GM12878 (cell line): Measurements from ENCODE around the gene PCIF1. TPM values are rescaled to one million over a fixed set of nuclear protein-coding genes. Genes with fewer than 3 reads are reported as not detected.

ENCODE experiments used
- ATAC-seq: fragments of 200-7000 bp; cut with Tn5 transposase; 3 replicates; pipeline ENCODE4 v1.9.1; 2020; ENCODE audit warnings: mild to moderate bottlenecking, moderate library complexity
- BruUV-seq: library from RNA; stranded (reverse); fragments of 400-500 nt; replicated peaks from 2 replicates; lab custom pipeline; 2021; lab: Mats Ljungman, UMichigan
- CTCF ChIA-PET: fragments of 300-600 bp; sonication (Branson Sonifier 250); formaldehyde crosslinking; extraction: SDS; loops from one replicate; lab custom pipeline; 2021; ENCODE audit warnings: inconsistent platforms; lab: Yijun Ruan, JAX
- POLR2A ChIA-PET: fragments of 350-600 bp; formaldehyde crosslinking; extraction: SDS; loops from one replicate; lab custom pipeline; 2021; ENCODE audit warnings: inconsistent platforms; lab: Charles Lee
- RAD21 ChIA-PET: fragments of 300-600 bp; sonication (Branson Sonifier 250); formaldehyde crosslinking; loops from one replicate; lab custom pipeline; 2023; ENCODE audit warnings: antibody characterized with exemption; ENCODE audit not compliant: unreplicated experiment; lab: Charles Lee
- SMC1A ChIA-PET: fragments of 300-600 bp; sonication (Branson Sonifier 250); formaldehyde crosslinking; loops from one replicate; lab custom pipeline; 2023; ENCODE audit not compliant: unreplicated experiment, uncharacterized antibody; lab: Charles Lee
- DNase-seq: peaks from one replicate; pipeline ENCODE4 v3.0.0-alpha.2; 2011; ENCODE audit warnings: low read depth, low spot score
- FAIRE-seq: peaks from 3 replicates; lab custom pipeline; 2011; peaks lifted over from hg19 to GRCh38; lab: Jason Lieb, UNC
- H2AFZ ChIP-seq: 2 replicates; pipeline ENCODE4 v1.6.0; 2011; ENCODE audit warnings: low read depth, low read length, control low read depth; ENCODE audit not compliant: control insufficient read depth
- H3K27ac ChIP-seq: 2 replicates; pipeline ENCODE4 v1.5.1; 2011; ENCODE audit warnings: control low read depth; ENCODE audit not compliant: control insufficient read depth, insufficient read depth
- H3K27me3 ChIP-seq, 2 experiments: replicated peaks in 1 of 2; 2 replicates each; pipeline versions ENCODE4 v1.6.0 to v1.6.1; 2011; ENCODE audit warnings: low read length in 1 of 2; ENCODE audit not compliant: control insufficient read depth in 2 of 2, insufficient read depth in 2 of 2
- H3K36me3 ChIP-seq, 2 experiments: 2 replicates each; pipeline ENCODE4 v1.5.1; 2011; ENCODE audit warnings: low read length in 1 of 2; ENCODE audit not compliant: control insufficient read depth in 2 of 2, insufficient read depth in 2 of 2
- H3K4me1 ChIP-seq: 2 replicates; pipeline ENCODE4 v1.6.1; 2011; ENCODE audit warnings: mild to moderate bottlenecking, low read length, moderate library complexity, mixed read lengths; ENCODE audit not compliant: control insufficient read depth, insufficient read depth
- H3K4me2 ChIP-seq: 2 replicates; pipeline ENCODE4 v1.6.0; 2011; ENCODE audit warnings: control low read depth; ENCODE audit not compliant: control insufficient read depth, insufficient read depth
- H3K4me3 ChIP-seq: fragments of 200-600 bp; sonication (generic); 2 replicates; pipeline ENCODE4 v1.5.1; 2016
- H3K79me2 ChIP-seq: 2 replicates; pipeline ENCODE4 v1.6.0; 2011; ENCODE audit warnings: low read length; ENCODE audit not compliant: control insufficient read depth, insufficient read depth
- H3K9ac ChIP-seq: 2 replicates; pipeline ENCODE4 v1.8.0; 2011; ENCODE audit warnings: low read length, control low read depth, mixed read lengths; ENCODE audit not compliant: control insufficient read depth, insufficient read depth
- H3K9me3 ChIP-seq: replicated peaks from 3 replicates; pipeline ENCODE4 v1.5.1; 2011; ENCODE audit warnings: mild to moderate bottlenecking, low read length; ENCODE audit not compliant: control insufficient read depth, insufficient read depth
- H4K20me1 ChIP-seq: 2 replicates; pipeline ENCODE4 v1.6.0; 2011; ENCODE audit not compliant: control insufficient read depth, insufficient read depth
- ATF7 ChIP-seq: fragments of 450-650 bp; IDR thresholded peaks from 2 replicates; pipeline ENCODE4 v1.6.1; 2016; ENCODE audit warnings: low read depth, mild to moderate bottlenecking
- BRCA1 ChIP-seq: IDR thresholded peaks from 2 replicates; pipeline ENCODE4 v1.6.1; 2011; ENCODE audit warnings: low read depth, low read length, improper control_type of control experiment
- CBFB ChIP-seq: IDR thresholded peaks from 2 replicates; pipeline ENCODE4 v1.6.1; 2016; ENCODE audit warnings: antibody characterized with exemption, low read depth
- E4F1 ChIP-seq: fragments of 450-650 bp; IDR thresholded peaks from 2 replicates; pipeline ENCODE4 v1.6.1; 2018; ENCODE audit warnings: borderline replicate concordance, mild to moderate bottlenecking; ENCODE audit not compliant: partially characterized antibody
- FOS ChIP-seq: IDR thresholded peaks from 3 replicates; pipeline ENCODE4 v1.6.1; 2011; ENCODE audit warnings: borderline replicate concordance; ENCODE audit not compliant: insufficient read length; ENCODE audit errors: extremely low read depth
- GABPA ChIP-seq: IDR thresholded peaks from 2 replicates; pipeline ENCODE4 v1.6.1; 2014; ENCODE audit warnings: antibody characterized with exemption, low read depth, mild to moderate bottlenecking, inconsistent platforms
- HCFC1 ChIP-seq: fragments of 150-350 bp; IDR thresholded peaks from 2 replicates; pipeline ENCODE4 v1.6.1; 2014; ENCODE audit warnings: low read length
- HDGF ChIP-seq: fragments of 450-650 bp; IDR thresholded peaks from 2 replicates; pipeline ENCODE4 v1.6.1; 2016; ENCODE audit warnings: antibody characterized with exemption
- IRF5 ChIP-seq: fragments of 450-650 bp; IDR thresholded peaks from 2 replicates; pipeline ENCODE4 v1.6.1; 2017; ENCODE audit warnings: borderline replicate concordance
- KLF5 ChIP-seq: fragments of 450-650 bp; IDR thresholded peaks from 2 replicates; pipeline ENCODE4 v1.6.1; 2014; ENCODE audit warnings: mild to moderate bottlenecking; ENCODE audit not compliant: partially characterized antibody
- MYB ChIP-seq: fragments of 150-350 bp; IDR thresholded peaks from 2 replicates; pipeline ENCODE4 v1.6.1; 2014; ENCODE audit warnings: mild to moderate bottlenecking, low read depth, low read length, borderline replicate concordance
- NFYA ChIP-seq: IDR thresholded peaks from 2 replicates; pipeline ENCODE4 v1.6.1; 2011; ENCODE audit warnings: low read depth, mild to moderate bottlenecking, low read length, improper control_type of control experiment, borderline replicate concordance
- NFYB ChIP-seq: IDR thresholded peaks from 2 replicates; pipeline ENCODE4 v1.6.1; 2011; ENCODE audit warnings: low read depth, mild to moderate bottlenecking, low read length, improper control_type of control experiment, moderate library complexity; ENCODE audit not compliant: insufficient read depth
- NR2F1 ChIP-seq: fragments of 450-650 bp; conservative IDR thresholded peaks from 2 replicates; pipeline ENCODE4 v1.6.1; 2017; ENCODE audit warnings: mild to moderate bottlenecking
- RBBP5 ChIP-seq: fragments of 200-600 bp; sonication (generic); conservative IDR thresholded peaks from 2 replicates; pipeline ENCODE4 v1.6.1; 2016
- SKIL ChIP-seq: fragments of 450-650 bp; IDR thresholded peaks from 2 replicates; pipeline ENCODE4 v1.6.1; 2017; ENCODE audit warnings: mild to moderate bottlenecking, low read depth, inconsistent platforms; ENCODE audit not compliant: poor library complexity, severe bottlenecking
- SMARCA5 ChIP-seq: fragments of 450-650 bp; IDR thresholded peaks from 2 replicates; pipeline ENCODE4 v1.6.1; 2017; ENCODE audit warnings: mild to moderate bottlenecking
- TCF7 ChIP-seq: IDR thresholded peaks from 2 replicates; pipeline ENCODE4 v1.6.1; 2014; ENCODE audit warnings: antibody characterized with exemption, borderline replicate concordance
- ZNF274 ChIP-seq: IDR thresholded peaks from one replicate; pipeline ENCODE4 v1.8.0; 2011; ENCODE audit not compliant: insufficient read length, insufficient read depth
- WGBS: methylation state at CpG from one replicate; pipeline ENCODE4 v1.1.6; 2016; ENCODE audit warnings: low lambda C conversion rate; ENCODE audit not compliant: insufficient replicate concordance, insufficient coverage; ENCODE audit errors: missing lambda C conversion rate; 5-methylcytosine and 5-hydroxymethylcytosine counted together
- in situ Hi-C: fragments of 300-500 bp; cut with MboI; formaldehyde crosslinking; loops from 9 replicates; pipeline ENCODE4 v1.14.3; 2018; ENCODE audit warnings: mixed read lengths
- intact Hi-C: fragments of 100-400 bp; cut with micrococcal nuclease; formaldehyde crosslinking; loops from one replicate; pipeline ENCODE4 v1.14.2; 2022; ENCODE audit not compliant: unreplicated experiment
- polyA plus RNA-seq, 11 experiments: library from polyadenylated mRNA; depleted of rRNA in 4 of 11; unstranded in 6 of 11; stranded (reverse) in 5 of 11; fragments of >200 nt; fragmentation: Nextera tagmentation in 4 of 11; fragmentation: Illumina TruSeq in 1 of 11; extraction: Ambion mirVana in 4 of 11; extraction: Trizol in 1 of 11; gene quantifications; 1 replicate in 1 of 11; 2 replicates in 10 of 11; pipeline versions ENCODE4 v1.2.1 to v1.2.3, GENCODE V29; 2011 to 2016; ENCODE audit warnings: inconsistent platforms in 2 of 11, missing spikeins in 2 of 11, low read depth in 1 of 11
- total RNA-seq, 4 experiments: library from RNA; depleted of rRNA in 3 of 4; stranded (reverse); fragments of >200 nt in 3 of 4; fragmentation: Illumina TruSeq in 1 of 4; extraction: Trizol in 1 of 4; gene quantifications; 2 replicates each; pipeline versions ENCODE4 v1.2.1 to v1.2.3, GENCODE V29; 2013 to 2021

The PCIF1 gene
- total and polyA plus RNA-seq, 10 of the 15 experiments (the other 5 are each of a cell fraction or from before 2014, with no cell fraction given): 8.4 to 32.9 (median 17.6) TPM

GRCh38 chr20:45894797-45895196 lies 39.7 kb upstream of the PCIF1 start:
- Histone ChIP-seq H3K79me2 (peaks cover 4% of the 10 kb centered on the region), H3K4me3 (no peak overlapping the region), H3K27ac (no peak overlapping the region), H3K36me3 (peaks cover 0 to 4% of the 10 kb centered on the region in 2 experiments; a peak in 2 of 4 replicates), H3K4me2 (no peak overlapping the region), H4K20me1 (no peaks in the 10 kb centered on the region), H3K9me3 (no peaks in the 10 kb centered on the region), H3K27me3 (no peaks in the 10 kb centered on the region), H3K9ac (no peak overlapping the region), H3K4me1 (peaks cover 22% of the 10 kb centered on the region), H2AFZ (no peak overlapping the region)
- intact Hi-C loops (loop anchor here (5.0 kb wide), 1 partner anchor 78 kb away; the partner anchor contains the start of gene ZNF335), in situ Hi-C loops (no loop called here)
- no TSS peak for BruUV-seq
- no peak for DNase-seq
- ChIA-PET SMC1A (no interaction called here), POLR2A (no interaction called here), RAD21 (no interaction called here), CTCF (no interaction called here)
- TF ChIP-seq E4F1 (no peak), HCFC1 (no peak), TCF7 (no peak), HDGF (no peak), GABPA (no peak), MYB (no peak), SMARCA5 (no peak), NFYA (no peak), CBFB (no peak), NFYB (no peak), IRF5 (no peak), SKIL (no peak), ATF7 (no peak), KLF5 (no peak), ZNF274 (no peak), BRCA1 (no peak), FOS (no peak), RBBP5 (no peak), NR2F1 (no peak)
- 88% methylated on average over 12 of the region's 12 CpGs for WGBS
- no peak for FAIRE-seq
- no peak for ATAC-seq
